Uterus (tissue), 4 donors: ENCODE data around the gene FAM120B. TPM values are rescaled to one million over a fixed set of nuclear protein-coding genes. Genes with fewer than 3 reads are reported as not detected.
A peak's percentile ranks its signal among the peaks of the same experiment; 100 is the strongest.

Experiments
- DNase-seq, 2 donors: peaks; one replicate each; pipeline ENCODE4 v3.0.0-alpha.2; 2019 to 2020
- H3K27ac ChIP-seq, 2 donors: fragments of 200-600 bp; sonication (generic); 1 replicate in 1 of 2; 2 replicates in 1 of 2; pipeline ENCODE4 v1.5.1; 2016 to 2018
- H3K27me3 ChIP-seq, 2 donors: fragments of 200-600 bp; sonication (generic); one replicate each; pipeline ENCODE4 v1.5.1; 2018 to 2019; ENCODE audit warnings: control low read depth in 1 of 2
- H3K36me3 ChIP-seq, 2 donors: fragments of 200-600 bp; sonication (generic); one replicate each; pipeline ENCODE4 v1.5.1; 2019; ENCODE audit warnings: control low read depth in 1 of 2
- H3K4me1 ChIP-seq, 2 donors: fragments of 200-600 bp; sonication (generic); one replicate each; pipeline ENCODE4 v1.5.1; 2018 to 2019; ENCODE audit warnings: control low read depth in 1 of 2
- H3K4me3 ChIP-seq, 2 donors: fragments of 200-600 bp; sonication (generic); 1 replicate in 1 of 2; 2 replicates in 1 of 2; pipeline ENCODE4 v1.5.1; 2018 to 2019; ENCODE audit warnings: mild to moderate bottlenecking in 1 of 2
- H3K9me3 ChIP-seq, 2 donors: fragments of 200-600 bp; sonication (generic); one replicate each; pipeline ENCODE4 v1.5.1; 2019; ENCODE audit warnings: control low read depth in 1 of 2
- POLR2A ChIP-seq, 2 donors: fragments of 450-650 bp; IDR thresholded peaks; one replicate each; pipeline ENCODE4 v1.6.1; 2016; ENCODE audit warnings: antibody characterized with exemption in 2 of 2, mild to moderate bottlenecking in 1 of 2, moderate library complexity in 1 of 2
- intact Hi-C: fragments of 100-400 bp; cut with DNase I; formaldehyde crosslinking; loops from one replicate; pipeline ENCODE4 v1.15.1; 2023; ENCODE audit warnings: low total_unique reads
- total RNA-seq, 4 donors: library from RNA; depleted of rRNA in 3 of 4; stranded (reverse); fragments of >200 nt in 3 of 4; gene quantifications; one replicate each; pipeline versions ENCODE4 v1.1.0 to v1.2.4, GENCODE V29; 2014 to 2023
- TF ChIP-seq, protein P1 (sequence below), 4 experiments: fragments of 200-600 bp in 2 of 4; fragments of 450-650 bp in 2 of 4; sonication (generic) in 2 of 4; IDR thresholded peaks; one replicate each; pipeline ENCODE4 v1.5.1; 2016 to 2019; ENCODE audit warnings: antibody characterized with exemption in 4 of 4, mild to moderate bottlenecking in 2 of 4, moderate library complexity in 1 of 4
- donor health status: DM: yes; HTN: yes; CAD: no.

FAM120B gene
- total RNA-seq, 4 donors from 2014 or later, result 12.1 to 50.9 (median 35.2) TPM

- no peak for TF ChIP-seq POLR2A (IDR thresholded peaks at IDR 0.05)
- TF ChIP-seq, protein P1, sequence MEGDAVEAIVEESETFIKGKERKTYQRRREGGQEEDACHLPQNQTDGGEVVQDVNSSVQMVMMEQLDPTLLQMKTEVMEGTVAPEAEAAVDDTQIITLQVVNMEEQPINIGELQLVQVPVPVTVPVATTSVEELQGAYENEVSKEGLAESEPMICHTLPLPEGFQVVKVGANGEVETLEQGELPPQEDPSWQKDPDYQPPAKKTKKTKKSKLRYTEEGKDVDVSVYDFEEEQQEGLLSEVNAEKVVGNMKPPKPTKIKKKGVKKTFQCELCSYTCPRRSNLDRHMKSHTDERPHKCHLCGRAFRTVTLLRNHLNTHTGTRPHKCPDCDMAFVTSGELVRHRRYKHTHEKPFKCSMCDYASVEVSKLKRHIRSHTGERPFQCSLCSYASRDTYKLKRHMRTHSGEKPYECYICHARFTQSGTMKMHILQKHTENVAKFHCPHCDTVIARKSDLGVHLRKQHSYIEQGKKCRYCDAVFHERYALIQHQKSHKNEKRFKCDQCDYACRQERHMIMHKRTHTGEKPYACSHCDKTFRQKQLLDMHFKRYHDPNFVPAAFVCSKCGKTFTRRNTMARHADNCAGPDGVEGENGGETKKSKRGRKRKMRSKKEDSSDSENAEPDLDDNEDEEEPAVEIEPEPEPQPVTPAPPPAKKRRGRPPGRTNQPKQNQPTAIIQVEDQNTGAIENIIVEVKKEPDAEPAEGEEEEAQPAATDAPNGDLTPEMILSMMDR (IDR thresholded peaks at IDR 0.05), result no peak
- Histone ChIP-seq H3K27ac (no peak overlapping the region), H3K4me1 (peaks cover 0 to 18% of the 10 kb centered on the region in 2 donors), H3K27me3 (peaks cover 24 to 25% of the 10 kb centered on the region in 2 donors), H3K36me3 (no peaks in the 10 kb centered on the region), H3K9me3 (no peaks in the 10 kb centered on the region), H3K4me3 (no peak overlapping the region)
- no peak for DNase-seq
- intact Hi-C loops, result no loop called here
These were observed 8.8 kb upstream of the FAM120B start for GRCh38 chr6:170297576-170298330.

- no peak for DNase-seq
- no peak overlapping the region for H3K4me3 ChIP-seq
- H3K27me3 ChIP-seq, result peaks cover 21% of the 10 kb centered on the region in 2 donors
- no peaks in the 10 kb centered on the region for H3K36me3 ChIP-seq
- no peak for TF ChIP-seq POLR2A (IDR thresholded peaks at IDR 0.05)
- TF ChIP-seq, protein P1 (IDR thresholded peaks at IDR 0.05), result no peak
- no peak overlapping the region for H3K27ac ChIP-seq
- H3K9me3 ChIP-seq, result no peaks in the 10 kb centered on the region
- intact Hi-C loops, result no loop called here
- H3K4me1 ChIP-seq, result peaks cover 0 to 18% of the 10 kb centered on the region in 2 donors
These were observed 7.9 kb upstream of the FAM120B start for GRCh38 chr6:170298688-170299087.

- TF ChIP-seq POLR2A (IDR thresholded peaks at IDR 0.05), result no peak
- TF ChIP-seq, protein P1 (IDR thresholded peaks at IDR 0.05), result no peak
- DNase-seq, result no peak
- intact Hi-C loops, result no loop called here
- Histone ChIP-seq H3K27me3 (peaks cover 6 to 8% of the 10 kb centered on the region in 2 donors), H3K9me3 (no peaks in the 10 kb centered on the region), H3K36me3 (no peaks in the 10 kb centered on the region), H3K4me3 (no peak overlapping the region), H3K27ac (no peak overlapping the region), H3K4me1 (peaks cover 0 to 8% of the 10 kb centered on the region in 2 donors)
These were observed 5.4 kb upstream of the FAM120B start for GRCh38 chr6:170301184-170301583.

- H3K27ac ChIP-seq, result peak overlapping the region; percentile 48 to 89
- H3K36me3 ChIP-seq, result no peaks in the 10 kb centered on the region
- intact Hi-C loops, result no loop called here
- no peaks in the 10 kb centered on the region for H3K27me3 ChIP-seq
- peak overlapping the region; percentile 53 to 99 for H3K4me3 ChIP-seq
- TF ChIP-seq, protein P1 (IDR thresholded peaks at IDR 0.05), result no peak
- H3K9me3 ChIP-seq, result no peaks in the 10 kb centered on the region
- no peaks in the 10 kb centered on the region for H3K4me1 ChIP-seq
- no peak for DNase-seq
These were observed 694 bp upstream of the FAM120B start for GRCh38 chr6:170305805-170306323.

- no peak for TF ChIP-seq POLR2A (IDR thresholded peaks at IDR 0.05)
- TF ChIP-seq, protein P1 (IDR thresholded peaks at IDR 0.05), result no peak
- no peaks in the 10 kb centered on the region for H3K4me1 ChIP-seq
- no peaks in the 10 kb centered on the region for H3K9me3 ChIP-seq
- no peaks in the 10 kb centered on the region for H3K36me3 ChIP-seq
- peak overlapping the region; percentile 82 to 89 for H3K27ac ChIP-seq
- H3K27me3 ChIP-seq, result no peaks in the 10 kb centered on the region
- H3K4me3 ChIP-seq, result peak overlapping the region; percentile 85 to 99
- no peak for DNase-seq
- intact Hi-C loops, result no loop called here
These were observed 555 bp downstream of the FAM120B start for GRCh38 chr6:170307080-170307545.
